K562 (cell line): ENCODE measurements around the gene PIP5K1B. TPM values are rescaled to one million over a fixed set of nuclear protein-coding genes. Genes with fewer than 3 reads are reported as not detected.

Source experiments
- ATF2 ChIP-seq: sonication (generic); formaldehyde crosslinking; IDR thresholded peaks from 2 replicates; pipeline ENCODE4 v1.8.1; 2022; ENCODE audit warnings: missing genetic modification reagents
- CAMTA2 ChIP-seq: fragments of 250-450 bp; sonication (Bioruptor Pico); conservative IDR thresholded peaks from 2 replicates; pipeline ENCODE4 v1.5.1; 2022
- HMGXB4 ChIP-seq: sonication (generic); formaldehyde crosslinking; IDR thresholded peaks from 2 replicates; pipeline ENCODE4 v1.8.1; 2023; ENCODE audit warnings: mild to moderate bottlenecking, missing genetic modification reagents
- NR1H2 ChIP-seq: sonication (generic); formaldehyde crosslinking; IDR thresholded peaks from 2 replicates; pipeline ENCODE4 v1.4.0; 2020; ENCODE audit warnings: mild to moderate bottlenecking, missing genetic modification reagents
- POLR2A ChIP-seq: fragments of 450-650 bp; conservative IDR thresholded peaks from 2 replicates; pipeline ENCODE4 v1.6.1; 2016
- SMAD3 ChIP-seq: fragments of 450-650 bp; formaldehyde crosslinking; conservative IDR thresholded peaks from 2 replicates; pipeline ENCODE4 v1.4.0; 2020; ENCODE audit warnings: mild to moderate bottlenecking
- SREBF1 ChIP-seq: fragments of 150-350 bp; IDR thresholded peaks from 2 replicates; pipeline ENCODE4 v1.6.1; 2014; ENCODE audit warnings: antibody characterized with exemption, low read depth, low read length, borderline replicate concordance
- USF1 ChIP-seq: sonication (generic); formaldehyde crosslinking; IDR thresholded peaks from 2 replicates; pipeline ENCODE4 v1.9.0; 2022; ENCODE audit warnings: mild to moderate bottlenecking, missing genetic modification reagents
- ZBTB11 ChIP-seq, 3 experiments: fragments of 200-800 bp in 1 of 3; fragments of 250-450 bp in 1 of 3; fragments of 450-650 bp in 1 of 3; sonication (Bioruptor Pico) in 1 of 3; sonication (Bioruptor generic) in 1 of 3; formaldehyde crosslinking in 1 of 3; IDR thresholded peaks; 2 replicates each; pipeline versions ENCODE4 v1.6.1 to v1.8.0; 2016 to 2022; ENCODE audit warnings: mild to moderate bottlenecking in 2 of 3, missing genetic modification characterization in 2 of 3, missing compliant biosample characterization in 1 of 3, moderate library complexity in 1 of 3
- ZBTB49 ChIP-seq: sonication (generic); formaldehyde crosslinking; IDR thresholded peaks from 2 replicates; pipeline ENCODE4 v1.8.0; 2022; ENCODE audit warnings: missing genetic modification reagents, mild to moderate bottlenecking, borderline replicate concordance
- ZNF609 ChIP-seq: sonication (generic); formaldehyde crosslinking; IDR thresholded peaks from 2 replicates; pipeline ENCODE4 v1.8.1; 2023; ENCODE audit warnings: missing genetic modification reagents, mild to moderate bottlenecking, borderline replicate concordance
- polyA plus RNA-seq, 8 experiments: library from polyadenylated mRNA; depleted of rRNA in 4 of 8; stranded (reverse) in 5 of 8; unstranded in 3 of 8; fragments of >200 nt; fragmentation: Nextera tagmentation in 2 of 8; fragmentation: Illumina TruSeq in 1 of 8; extraction: Ambion mirVana in 2 of 8; extraction: Trizol in 1 of 8; gene quantifications; 2 replicates each; pipeline versions ENCODE4 v1.2.1 to v1.2.3, GENCODE V29; 2011 to 2014; ENCODE audit warnings: inconsistent platforms in 1 of 8, missing spikeins in 1 of 8
- total RNA-seq, 7 experiments: library from RNA; depleted of rRNA in 6 of 7; stranded (reverse); fragments of >200 nt in 6 of 7; fragmentation: Illumina TruSeq in 2 of 7; extraction: Trizol in 2 of 7; gene quantifications; 2 replicates each; pipeline versions ENCODE4 v1.2.1 to v1.2.3, GENCODE V29; 2011 to 2021; ENCODE audit warnings: low replicate concordance in 1 of 7

The PIP5K1B gene
- total and polyA plus RNA-seq, 9 of the 15 experiments (the other 6 are each of a cell fraction or from before 2014, with no cell fraction given) = 3.1 to 12.9 (median 7.4) TPM

GRCh38 chr9:68747043-68747533, 42.0 kb downstream of the PIP5K1B start (continued):
- no peak for TF ChIP-seq ZNF609
- no peak for TF ChIP-seq SMAD3 (CRISPR knock-in tag)
- TF ChIP-seq CAMTA2 (CRISPR knock-in tag) = no peak
- TF ChIP-seq SREBF1 = no peak
- TF ChIP-seq USF1 = no peak
- TF ChIP-seq HMGXB4 = no peak
- no peak for TF ChIP-seq NR1H2 (CRISPR knock-in tag)
- TF ChIP-seq POLR2A = no peak
- TF ChIP-seq ZBTB49 (CRISPR knock-in tag) = no peak
- peak in 1 of 3 experiments; percentile 26; a peak in 1 of 6 replicates for TF ChIP-seq ZBTB11 (CRISPR knock-in tag; IDR thresholded peaks at IDR 0.05)
- TF ChIP-seq ATF2 (CRISPR knock-in tag) = no peak
